ENCODE results near the gene CCDC116. TPM values are rescaled to one million over a fixed set of nuclear protein-coding genes. Genes with fewer than 3 reads are reported as not detected.

Gene CCDC116
- total RNA-seq = 0.07 and 0.20 TPM in 2 replicates

DNA sequence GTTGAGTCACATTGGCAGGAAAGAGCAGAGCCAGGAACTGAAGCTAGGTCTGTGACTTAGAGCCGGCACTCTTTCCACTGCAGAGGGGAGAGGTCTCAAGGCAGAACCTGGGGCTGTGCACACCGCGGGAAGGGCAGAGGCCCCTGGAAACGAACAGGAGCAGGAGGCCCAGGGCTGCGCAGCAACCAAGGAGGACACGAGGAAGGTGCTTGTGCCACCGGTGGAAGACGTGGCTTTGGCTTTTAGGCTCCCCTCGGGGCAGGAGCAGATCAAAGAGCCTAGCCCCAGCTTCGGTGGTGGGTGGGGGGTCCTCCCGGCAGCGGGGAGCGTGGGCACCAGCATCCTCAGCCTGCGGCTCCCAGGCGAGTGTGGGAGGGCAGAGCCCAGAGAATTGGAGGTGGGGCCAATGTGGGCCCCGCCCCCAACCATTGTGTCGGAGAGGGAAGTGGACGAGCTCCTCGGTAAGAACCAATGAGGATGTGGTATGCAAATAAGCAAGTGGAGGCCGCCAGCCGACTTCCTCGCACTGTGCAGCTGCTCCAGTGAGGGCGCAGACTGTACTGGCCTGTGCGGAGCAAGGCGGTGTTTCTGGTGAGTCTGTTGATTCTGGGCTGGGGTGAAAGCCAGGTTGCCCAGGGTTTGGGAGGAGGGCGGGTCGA, at the start of gene CCDC116:
CCDC116 (plus strand) TSS at position 524 of the 659 bp plus-strand sequence. CDS start 422 bp downstream, outside the sequence.

GRCh38 chr22:21629255-21630149, 3.1 kb upstream of the CCDC116 start, which contains the start of gene YDJC:
Gene YDJC (minus strand): TSS chr22:21630022. CDS start chr22:21630014, 8 bp downstream.

GRCh38 chr22:21641789-21642583, 9.4 kb downstream of the CCDC116 start, which contains the start of gene SDF2L1:
Gene SDF2L1 (plus strand): TSS chr22:21642302. CDS start chr22:21642337, 35 bp downstream.

Other genes starting within 250 kb of the CCDC116 start
- gene RIMBP3B, start 249.0 kb upstream of the CCDC116 start, total RNA-seq = not detected in 2 replicates
- gene HIC2, start 215.4 kb upstream of the CCDC116 start, total RNA-seq = 2.3 and 2.6 TPM in 2 replicates
- 0.15 TPM in 1 of 2 replicates, not detected in the other for gene TMEM191C, start 165.4 kb upstream of the CCDC116 start, total RNA-seq
- 0.05 TPM in 1 of 2 replicates, not detected in the other for gene RIMBP3C, start 81.3 kb upstream of the CCDC116 start, total RNA-seq
- gene UBE2L3, start 65.0 kb upstream of the CCDC116 start, total RNA-seq = 89.7 and 96.2 TPM in 2 replicates
- 78.8 and 81.2 TPM in 2 replicates for gene YDJC, start 2.7 kb upstream of the CCDC116 start, total RNA-seq
- 68.0 and 87.5 TPM in 2 replicates for gene SDF2L1, start 9.5 kb downstream of the CCDC116 start, total RNA-seq
- gene PPIL2, start 33.3 kb downstream of the CCDC116 start, total RNA-seq = 30.8 and 41.2 TPM in 2 replicates
- 2.4 and 7.9 TPM in 2 replicates for gene YPEL1, start 103.0 kb downstream of the CCDC116 start, total RNA-seq
- 40.5 and 45.5 TPM in 2 replicates for gene MAPK1, start 234.9 kb downstream of the CCDC116 start, total RNA-seq

All from mammary microvascular endothelial cell (primary cell).